GM18951 (cell line): Measurements from ENCODE around the gene CEP95.
"Not testable (repeated sequence)": the region's sequence is repeated elsewhere in the genome, so short reads cannot be mapped to it uniquely, and the experiment has no call there.

Experiments
- POLR2A ChIP-seq: IDR thresholded peaks from 4 replicates; pipeline ENCODE4 v1.6.1; 2011; ENCODE audit warnings: mild to moderate bottlenecking; ENCODE audit not compliant: insufficient read length, insufficient read depth; ENCODE audit errors: extremely low read depth
- in situ Hi-C: fragments of 300-500 bp; cut with MboI; formaldehyde crosslinking; loops from one replicate; pipeline ENCODE4 v1.12.0; 2022; ENCODE audit warnings: low sequenced_read_pairs, mixed read lengths, inconsistent platforms; ENCODE audit not compliant: unreplicated experiment

CEP95 gene

DNA sequence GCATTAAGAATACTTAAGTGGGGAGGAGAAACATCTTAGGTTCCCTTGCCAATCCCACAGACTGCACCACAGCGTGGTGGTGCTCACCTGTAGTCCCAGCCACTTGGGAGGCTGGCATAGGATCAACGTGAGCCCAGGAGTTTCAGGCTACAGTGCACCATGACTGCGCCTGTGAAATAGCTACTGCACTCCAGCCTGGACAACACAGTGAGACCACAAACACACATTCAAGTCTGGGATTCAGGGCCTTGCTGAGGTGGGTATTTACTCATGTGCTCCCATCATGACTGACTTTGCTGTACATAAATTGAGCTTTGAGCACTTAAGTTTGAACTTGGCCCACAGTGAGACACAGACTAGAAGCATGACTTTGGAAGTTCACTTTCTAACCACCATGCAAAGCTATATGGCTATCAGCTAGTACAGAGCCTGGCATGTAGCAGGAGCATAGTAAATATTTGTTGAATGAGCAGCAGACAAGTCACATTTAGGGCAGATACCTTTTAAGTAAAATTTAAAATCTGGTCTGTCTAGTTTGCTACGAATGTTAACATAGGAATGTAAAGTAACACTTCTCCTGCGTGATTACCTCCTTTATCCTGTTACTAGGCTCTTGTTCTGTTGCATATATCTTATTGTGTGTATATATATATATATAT lies 33.5 kb downstream of the CEP95 start:
- in situ Hi-C loops = no loop called here
- TF ChIP-seq POLR2A = no peak

DNA sequence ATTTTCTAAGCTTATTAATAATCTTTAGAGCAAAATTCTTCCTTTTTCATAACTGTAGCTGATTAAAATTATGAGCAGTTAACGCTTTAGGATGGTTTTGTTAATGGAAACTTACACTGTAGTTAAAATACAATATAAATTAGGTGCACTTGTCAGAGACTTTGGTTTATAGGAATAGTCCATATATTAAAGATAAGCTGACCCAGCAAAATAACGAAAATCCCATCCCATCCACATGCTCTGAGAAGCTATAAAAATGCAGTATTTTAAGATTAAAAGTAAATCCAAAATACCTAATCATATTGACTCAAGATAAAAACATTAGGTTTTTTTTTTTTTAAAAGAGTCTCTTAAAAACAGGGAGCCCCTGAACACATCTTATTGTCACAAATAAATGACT lies 38.0 kb downstream of the CEP95 start:
- no peak for TF ChIP-seq POLR2A
- in situ Hi-C loops = no loop called here

DNA sequence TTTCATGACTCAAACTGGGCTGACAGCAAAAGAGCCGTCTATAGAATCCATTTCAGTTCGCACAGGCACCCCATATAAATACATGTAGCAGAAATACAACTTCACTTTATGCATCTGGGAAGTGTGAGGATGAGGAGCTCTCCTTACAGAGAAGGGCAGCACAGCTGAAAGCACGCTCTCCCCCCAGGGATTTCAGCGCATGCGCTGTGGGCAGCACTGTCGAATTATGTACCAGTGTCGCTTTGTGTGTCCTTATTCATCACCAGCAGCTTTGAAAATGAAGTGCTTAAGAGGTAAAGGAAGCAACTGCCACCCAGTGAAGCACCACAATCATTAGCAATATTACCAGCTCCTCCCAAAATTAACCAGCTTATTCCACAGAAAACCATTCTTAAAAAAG lies 39.9 kb downstream of the CEP95 start:
- no peak for TF ChIP-seq POLR2A
- in situ Hi-C loops = no loop called here

DNA sequence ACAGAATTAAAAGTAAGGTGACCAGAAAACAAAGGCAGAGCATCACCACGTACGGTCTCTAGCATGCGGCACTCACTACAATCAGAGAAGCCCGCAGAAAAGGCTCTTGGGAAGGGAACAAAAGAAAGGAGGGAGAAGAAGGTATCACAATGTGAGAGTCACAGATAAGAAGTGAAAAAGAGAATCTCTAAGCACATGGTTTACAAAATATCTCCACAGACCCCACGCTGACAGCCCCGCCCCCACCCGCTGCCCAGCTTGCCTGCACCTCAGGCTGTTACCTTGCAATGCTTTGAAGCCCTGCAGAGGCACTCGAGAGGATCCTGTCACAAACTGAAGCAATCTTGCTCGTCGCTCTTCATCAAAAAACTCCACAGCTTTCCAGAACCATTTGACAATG lies 40.5 kb downstream of the CEP95 start:
- in situ Hi-C loops = no loop called here
- no peak for TF ChIP-seq POLR2A

DNA sequence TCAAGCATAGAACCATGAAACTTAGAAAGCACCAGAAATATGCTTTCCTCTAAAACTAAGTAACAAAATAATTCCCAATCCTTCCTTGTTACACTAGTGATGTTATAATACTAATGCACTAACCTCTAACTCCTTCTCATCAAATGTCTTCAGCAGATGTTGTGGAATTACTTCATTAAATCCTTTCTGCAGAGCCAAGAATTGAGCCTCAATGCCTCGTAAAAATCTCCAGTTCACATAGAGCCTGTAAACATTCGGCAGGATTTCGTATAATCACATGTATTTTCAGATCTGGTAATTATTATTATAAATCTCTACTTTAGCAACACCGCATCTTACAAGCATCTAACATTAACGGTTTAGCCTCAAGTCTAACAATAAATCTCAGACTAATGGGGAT lies 44.7 kb downstream of the CEP95 start:
- no peak for TF ChIP-seq POLR2A
- in situ Hi-C loops = no loop called here

DNA sequence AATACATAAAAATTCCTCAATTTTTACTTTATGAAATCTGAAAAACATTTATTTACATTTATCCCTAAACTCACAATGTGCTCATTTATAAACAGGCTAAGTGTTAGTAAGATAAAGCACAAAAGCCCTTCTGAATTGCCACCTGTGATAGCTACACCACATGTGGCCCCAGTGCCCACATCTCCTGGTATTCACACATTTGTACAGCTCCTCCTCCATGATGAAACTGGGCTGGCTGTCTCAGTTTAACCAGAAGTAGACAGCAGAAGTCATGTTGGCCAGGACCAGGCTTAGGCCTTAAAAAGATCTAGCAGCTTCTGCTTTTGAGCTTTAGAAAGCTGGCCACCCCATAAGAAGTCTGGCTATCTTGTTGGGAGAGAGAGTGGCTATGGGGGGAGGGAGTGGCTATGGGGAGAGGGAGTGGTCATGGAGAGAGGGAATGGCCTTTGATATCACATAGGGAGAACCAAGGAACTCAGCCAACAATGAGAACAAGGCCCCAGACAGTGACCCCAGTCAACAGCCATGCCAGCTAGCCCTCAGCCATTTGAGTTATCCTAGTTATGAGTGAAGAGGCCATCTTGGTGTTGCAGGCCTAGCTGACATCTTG lies 47.4 kb downstream of the CEP95 start:
- in situ Hi-C loops = no loop called here
- no peak for TF ChIP-seq POLR2A

DNA sequence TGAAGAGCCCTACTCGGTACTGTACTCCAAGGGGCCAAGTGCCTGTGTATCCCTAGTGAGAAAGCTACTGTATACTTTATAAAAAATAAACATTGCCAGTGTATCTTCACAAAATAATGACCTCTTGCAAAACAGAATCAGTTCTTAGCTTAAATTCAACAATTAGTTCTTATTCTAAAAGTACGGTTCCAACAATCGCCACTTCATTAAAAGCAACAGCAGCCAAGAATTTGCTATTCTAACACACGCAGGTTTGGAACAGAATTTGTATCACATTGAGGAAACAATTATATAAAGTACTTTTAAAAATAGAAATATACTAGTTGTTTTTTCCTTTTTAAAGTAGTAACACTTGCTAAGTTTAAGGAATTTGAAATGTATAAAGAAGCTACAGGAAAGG lies 48.5 kb downstream of the CEP95 start:
- no peak for TF ChIP-seq POLR2A
- in situ Hi-C loops = no loop called here

DNA sequence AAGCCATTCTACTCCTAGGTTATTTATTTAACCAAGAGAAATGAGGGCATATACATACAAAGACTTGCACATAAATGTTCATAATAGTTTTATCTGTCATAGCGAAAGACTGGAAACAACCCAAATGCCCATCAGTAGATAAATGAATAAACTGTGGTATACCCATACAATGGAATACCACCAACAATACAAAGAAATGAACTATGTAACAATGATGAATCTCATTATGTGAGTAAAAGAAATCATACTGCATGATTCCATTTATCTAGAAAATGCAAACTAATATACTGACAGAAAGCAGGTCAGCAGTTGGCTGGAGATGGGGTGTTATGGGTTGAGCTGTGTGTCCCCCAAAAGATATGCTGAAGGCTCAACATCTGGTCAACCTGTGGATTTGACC lies 57.3 kb downstream of the CEP95 start:
- TF ChIP-seq POLR2A = no peak
- in situ Hi-C loops = no loop called here

DNA sequence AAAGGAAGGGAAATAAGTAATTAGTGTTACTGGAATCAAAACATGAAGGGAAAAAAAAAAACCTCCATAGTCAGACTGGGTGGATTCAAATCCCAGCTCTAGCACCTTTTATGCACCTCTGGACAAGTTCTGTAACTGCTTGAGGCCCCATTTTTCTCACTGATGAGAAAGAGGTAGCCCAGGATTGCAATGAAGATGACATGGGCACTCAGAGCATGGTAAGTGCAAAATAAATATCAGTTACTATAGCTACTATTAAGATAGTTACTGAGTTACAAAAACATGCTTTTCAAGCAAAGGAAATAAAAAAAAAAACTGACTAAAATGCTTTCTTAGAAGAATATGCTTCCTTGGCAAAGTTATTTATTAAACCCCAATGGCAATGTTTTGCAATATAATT lies 58.8 kb downstream of the CEP95 start:
- in situ Hi-C loops = no loop called here
- no peak for TF ChIP-seq POLR2A

DNA sequence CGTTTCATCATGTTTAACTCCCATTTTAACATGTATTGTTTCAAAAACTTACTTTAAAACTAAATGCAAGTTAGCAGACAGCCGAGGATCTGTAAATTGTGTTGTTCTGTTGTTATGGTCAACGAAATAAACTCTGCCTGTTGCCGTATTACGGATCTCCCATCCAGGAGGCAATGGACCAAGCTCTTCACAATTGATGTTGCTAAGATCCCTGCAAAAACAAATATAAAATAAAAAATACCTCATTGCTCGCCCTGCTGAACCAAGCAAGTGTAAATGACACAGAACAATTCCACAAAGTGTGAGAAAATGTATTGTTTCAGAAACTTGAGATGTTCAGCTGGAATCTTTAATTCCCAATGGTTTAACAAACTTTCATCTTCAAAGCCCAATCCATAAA lies 65.0 kb downstream of the CEP95 start:
- TF ChIP-seq POLR2A = no peak
- in situ Hi-C loops = no loop called here

DNA sequence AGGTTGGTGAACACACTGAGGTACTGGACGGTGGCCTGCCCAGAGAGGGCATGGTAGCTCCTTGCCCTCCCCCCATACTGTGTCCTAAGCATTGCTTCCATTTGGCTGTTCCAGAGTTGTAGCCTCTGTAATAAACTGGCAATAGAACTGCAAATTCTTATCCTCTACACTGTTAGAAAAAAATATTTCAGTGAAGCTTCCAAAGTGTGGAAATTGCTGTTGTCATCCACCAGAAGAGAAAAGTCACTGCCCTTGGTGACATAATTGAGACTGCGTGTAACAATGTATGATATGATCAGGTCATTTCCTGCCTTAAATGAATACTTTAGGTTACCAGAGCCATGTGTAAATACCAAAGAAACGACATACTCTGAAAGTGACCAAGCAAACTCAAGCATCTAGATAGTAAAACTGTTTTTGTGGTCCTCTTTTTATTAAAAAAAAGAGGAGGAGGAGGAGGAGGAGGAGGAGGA lies 65.9 kb downstream of the CEP95 start:
- no peak for TF ChIP-seq POLR2A
- in situ Hi-C loops = no loop called here

DNA sequence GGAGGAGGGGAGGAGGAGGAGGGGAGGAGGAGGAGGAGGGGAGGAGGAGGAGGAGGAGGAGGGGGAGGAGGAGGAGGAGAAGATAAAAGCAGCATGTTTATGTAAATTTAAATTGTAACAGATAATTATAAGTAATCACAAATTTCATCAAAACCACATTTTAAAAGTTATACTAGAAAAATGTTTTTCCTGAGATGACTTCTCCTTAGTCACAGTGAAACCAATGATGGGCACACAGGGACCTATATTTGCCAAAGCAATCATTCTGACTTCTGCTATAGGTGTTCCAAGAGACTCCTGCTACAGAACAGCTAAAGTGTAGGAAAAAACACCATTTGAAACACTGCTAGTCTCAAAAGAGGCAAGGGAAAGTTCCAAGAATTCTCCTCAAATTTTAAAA lies 66.4 kb downstream of the CEP95 start:
- in situ Hi-C loops = no loop called here
- TF ChIP-seq POLR2A = no peak

DNA sequence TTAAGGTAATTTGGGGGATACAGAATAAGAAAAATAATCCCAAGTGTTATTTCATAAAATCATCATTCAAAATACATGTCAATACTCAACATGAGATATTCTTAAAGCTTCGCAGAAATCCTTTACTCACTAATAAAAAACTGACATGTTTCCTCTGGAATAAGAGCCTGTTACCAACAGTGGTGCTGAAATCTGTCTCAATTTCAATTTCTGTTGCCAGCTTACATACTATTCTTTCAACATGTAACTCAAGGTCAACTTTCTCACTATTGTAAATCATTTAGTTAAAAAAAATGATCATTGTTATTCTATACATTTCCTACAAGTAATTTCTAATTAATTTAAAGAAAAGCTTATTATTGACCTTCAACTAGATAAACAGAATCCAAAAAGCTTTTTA lies 67.9 kb downstream of the CEP95 start:
- TF ChIP-seq POLR2A = no peak

DNA sequence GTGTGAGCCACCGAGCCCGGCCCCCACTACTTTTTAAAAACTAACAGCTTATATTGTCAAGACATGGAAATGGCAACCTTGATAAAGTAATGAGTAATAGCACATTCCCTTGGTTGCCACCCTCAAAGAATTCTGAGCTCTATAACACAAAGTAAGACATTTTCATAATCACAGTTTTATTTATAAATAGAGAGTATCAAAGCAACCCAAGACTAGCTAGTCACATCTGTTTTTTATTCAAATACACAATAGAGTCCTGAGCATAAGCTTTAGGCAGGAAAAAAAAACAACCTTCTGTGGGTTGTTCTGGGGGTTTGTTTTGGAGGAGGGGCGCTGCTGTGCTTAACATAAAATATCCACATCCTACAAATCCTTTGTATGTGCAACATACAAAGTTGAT lies 68.7 kb downstream of the CEP95 start:
- in situ Hi-C loops = no loop called here
- no peak for TF ChIP-seq POLR2A

More for the DNA sequence above, 67.9 kb downstream of the CEP95 start:
- in situ Hi-C loops = no loop called here

DNA sequence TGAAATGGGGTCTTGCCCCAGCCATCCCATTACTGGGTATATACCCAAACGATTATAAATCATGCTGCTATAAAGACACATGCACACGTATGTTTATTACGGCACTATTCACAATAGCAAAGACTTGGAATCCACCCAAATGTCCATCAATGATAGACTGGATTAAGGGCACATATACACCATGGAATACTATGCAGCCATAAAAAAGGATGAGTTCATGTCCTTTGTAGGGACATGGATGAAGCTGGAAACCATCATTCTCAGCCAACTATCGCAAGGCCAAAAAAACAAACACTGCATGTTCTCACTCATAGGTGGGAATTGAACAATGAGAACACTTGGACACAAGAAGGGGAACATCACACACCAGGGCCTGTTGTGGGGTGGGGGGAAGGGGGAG lies 70.2 kb downstream of the CEP95 start:
- in situ Hi-C loops = not testable (repeated sequence)

DNA sequence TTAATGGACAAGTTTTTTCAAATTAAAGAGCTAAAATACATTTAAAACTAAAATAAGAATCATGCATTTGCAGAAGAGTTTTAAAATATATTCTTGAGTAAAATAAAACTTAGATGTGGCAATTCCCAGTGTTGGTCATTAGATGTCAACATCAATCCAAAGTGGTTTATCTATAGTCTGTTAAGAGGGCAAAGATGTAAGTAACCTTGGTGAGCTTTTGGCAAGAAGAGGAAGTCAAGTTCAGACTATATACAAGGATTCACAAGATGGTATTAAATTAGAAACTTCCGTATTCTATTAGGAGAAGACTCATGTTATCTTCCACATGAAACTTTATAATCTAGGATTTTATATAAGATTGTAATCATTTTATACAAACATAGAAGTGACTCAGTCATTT lies 73.1 kb downstream of the CEP95 start:
- no peak for TF ChIP-seq POLR2A
- in situ Hi-C loops = no loop called here
